SIG-M5 (cell line): ENCODE results near the gene CDC34.
"Not testable (repeated sequence)": the region's sequence is repeated elsewhere in the genome, so short reads cannot be mapped to it uniquely, and the experiment has no call there.

ENCODE experiments used
- DNase-seq: peaks from one replicate; lab custom pipeline; 2025; lab: John Stamatoyannopoulos, UW

Gene CDC34

GRCh38 chr19:573519-573825, 41.9 kb downstream of the CDC34 start:
- DNase-seq = no peak

- DNase-seq = no peak
Observed at GRCh38 chr19:574658-575526, 43.3 kb downstream of the CDC34 start.

DNA sequence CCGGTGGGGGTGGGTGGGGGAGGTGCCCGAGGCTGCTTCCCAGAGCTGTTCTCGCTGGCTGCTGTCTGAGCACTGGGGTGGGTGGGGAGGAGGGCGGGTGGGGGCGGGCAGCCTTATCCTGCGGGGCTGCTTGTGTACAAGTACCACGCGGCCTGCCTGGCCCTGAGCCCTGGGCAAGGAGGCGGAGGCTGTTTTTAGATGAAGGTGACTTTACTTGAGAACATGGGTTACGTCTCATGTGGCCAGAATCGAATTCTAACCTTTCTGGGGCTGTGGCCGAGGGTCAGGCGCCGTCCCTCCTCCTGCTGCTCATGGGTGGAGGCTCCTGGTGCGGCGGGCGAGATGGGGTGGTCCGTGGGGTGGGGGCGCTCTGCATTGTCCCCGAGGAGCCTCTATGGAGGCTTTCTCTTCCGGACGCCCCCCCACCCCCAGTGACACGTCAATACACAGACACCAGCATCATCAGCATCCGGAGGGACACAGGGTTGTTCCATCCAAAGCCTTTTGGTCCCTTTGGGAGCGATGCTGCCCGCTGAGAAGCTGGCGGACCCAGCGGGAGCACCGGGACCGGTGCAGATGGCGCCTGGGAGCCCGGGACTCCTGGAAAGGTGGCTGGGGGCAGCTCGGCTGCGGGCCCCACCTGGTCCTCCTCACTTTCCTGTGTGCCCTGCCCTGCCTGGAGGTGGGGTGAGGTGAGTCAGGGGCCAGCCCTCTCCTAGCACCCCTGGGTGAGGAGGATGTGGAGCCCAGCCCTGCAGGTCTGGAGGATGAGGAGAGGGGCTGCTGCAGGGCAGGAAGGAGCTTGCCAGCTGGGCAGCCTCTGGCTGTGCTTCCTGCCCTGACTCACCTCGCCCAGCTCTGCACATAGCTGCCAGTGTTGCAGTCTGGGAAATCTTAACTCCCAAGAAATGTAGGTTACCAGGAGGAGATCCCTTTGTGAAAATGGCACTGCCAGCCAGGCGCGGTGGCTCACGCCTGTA, 44.3 kb downstream of the CDC34 start:
- DNase-seq = no peak

GRCh38 chr19:576768-577438, 45.3 kb downstream of the CDC34 start:
- no peak for DNase-seq

DNA sequence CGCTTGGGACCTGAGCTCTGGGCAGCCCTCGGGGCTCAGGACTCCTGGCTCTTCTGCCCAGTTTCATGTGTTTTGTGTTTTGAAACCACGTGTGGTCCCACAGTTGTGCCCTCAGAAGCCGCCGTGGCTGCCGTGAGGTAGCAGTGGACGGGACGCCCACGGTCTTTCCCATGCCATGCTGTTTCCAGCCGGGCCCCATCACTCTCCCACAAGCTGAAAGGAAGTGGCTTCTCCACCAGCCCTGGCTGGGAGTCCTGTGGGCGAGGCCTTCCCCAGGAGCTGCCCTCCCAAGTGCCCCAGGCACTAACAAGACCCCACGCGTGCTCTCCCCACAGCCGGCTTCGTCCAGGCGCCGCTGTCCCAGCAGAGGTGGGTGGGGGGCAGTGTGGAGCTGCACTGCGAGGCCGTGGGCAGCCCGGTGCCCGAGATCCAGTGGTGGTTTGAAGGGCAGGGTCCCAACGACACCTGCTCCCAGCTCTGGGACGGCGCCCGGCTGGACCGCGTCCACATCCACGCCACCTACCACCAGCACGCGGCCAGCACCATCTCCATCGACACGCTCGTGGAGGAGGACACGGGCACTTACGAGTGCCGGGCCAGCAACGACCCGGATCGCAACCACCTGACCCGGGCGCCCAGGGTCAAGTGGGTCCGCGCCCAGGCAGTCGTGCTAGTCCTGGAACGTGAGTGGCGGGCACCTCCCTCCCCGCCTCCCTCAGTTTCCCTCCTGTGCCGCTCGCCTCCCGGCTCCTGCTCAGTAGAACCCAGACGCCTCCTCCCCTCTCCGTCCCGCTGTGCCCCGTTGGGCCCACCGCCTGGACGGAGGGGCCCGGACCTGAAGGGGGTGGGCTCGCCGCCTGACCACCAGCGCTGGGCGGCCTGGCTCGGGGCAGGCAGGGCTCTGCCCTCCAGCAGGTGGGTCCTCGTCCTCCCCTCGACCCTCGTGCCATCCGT, 46.2 kb downstream of the CDC34 start:
- DNase-seq = no peak

DNA sequence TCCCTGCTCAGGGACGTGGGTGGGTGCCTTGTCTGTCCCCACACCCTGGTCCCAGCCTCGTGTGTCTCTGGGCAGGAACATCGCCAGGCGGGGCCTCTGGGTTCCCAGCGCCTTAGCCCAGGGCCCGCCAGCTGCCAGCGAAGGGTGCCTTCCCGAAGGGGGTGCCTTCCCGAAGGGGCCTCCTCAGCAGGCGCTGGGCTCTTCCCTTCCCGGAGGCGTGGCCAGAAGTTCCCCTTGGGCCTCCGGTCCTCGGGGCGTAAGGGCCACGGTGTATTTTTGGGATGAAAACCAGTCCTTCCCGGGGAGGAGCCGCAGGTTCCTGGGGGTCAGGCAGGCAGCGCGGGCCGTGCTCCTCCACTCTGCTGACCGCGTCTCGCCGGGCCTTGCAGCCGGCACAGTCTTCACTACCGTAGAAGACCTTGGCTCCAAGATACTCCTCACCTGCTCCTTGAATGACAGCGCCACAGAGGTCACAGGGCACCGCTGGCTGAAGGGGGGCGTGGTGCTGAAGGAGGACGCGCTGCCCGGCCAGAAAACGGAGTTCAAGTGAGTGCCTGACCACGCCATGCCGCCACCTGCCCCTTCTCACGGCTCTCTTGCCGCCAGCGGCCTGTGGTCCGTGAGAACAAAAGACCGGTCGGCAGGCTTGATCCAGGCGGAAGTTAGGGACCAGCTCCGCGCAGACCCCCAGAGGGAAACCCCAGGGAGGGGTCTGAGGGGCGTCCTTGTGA, 47.7 kb downstream of the CDC34 start:
- no peak for DNase-seq

GRCh38 chr19:579842-580155, 48.2 kb downstream of the CDC34 start:
- DNase-seq = no peak

- no peak for DNase-seq
Observed at GRCh38 chr19:580274-580835, 48.8 kb downstream of the CDC34 start.

DNA sequence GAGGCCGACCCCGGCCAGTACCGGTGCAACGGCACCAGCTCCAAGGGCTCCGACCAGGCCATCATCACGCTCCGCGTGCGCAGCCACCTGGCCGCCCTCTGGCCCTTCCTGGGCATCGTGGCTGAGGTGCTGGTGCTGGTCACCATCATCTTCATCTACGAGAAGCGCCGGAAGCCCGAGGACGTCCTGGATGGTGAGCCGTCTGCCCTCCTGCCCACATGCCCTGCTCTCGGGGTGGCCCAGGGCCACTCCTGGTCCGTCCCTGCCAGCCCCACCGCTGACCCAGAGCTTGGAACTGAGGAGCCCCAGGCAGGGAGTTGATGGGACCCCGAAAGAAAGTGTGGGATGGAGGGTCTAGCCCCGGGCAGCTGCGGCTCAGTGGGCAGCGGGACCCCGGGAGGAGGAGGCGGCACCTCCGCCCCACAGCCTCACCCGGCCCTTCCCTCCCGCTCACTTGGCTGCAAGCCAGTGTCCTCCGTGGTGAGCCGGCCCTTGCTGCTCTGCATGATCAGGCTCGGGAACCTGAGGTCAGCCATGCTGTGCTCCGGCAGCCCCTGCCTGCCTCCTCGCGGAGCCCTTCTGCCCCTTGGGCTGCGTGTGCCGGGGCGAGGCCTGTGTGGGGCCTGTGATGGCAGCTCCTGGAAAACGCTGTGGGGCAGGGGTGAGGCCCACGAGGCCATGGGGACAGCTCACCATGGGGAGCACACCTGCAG, 50.0 kb downstream of the CDC34 start:
- DNase-seq = no peak

GRCh38 chr19:582497-583197, 51.1 kb downstream of the CDC34 start:
- no peak for DNase-seq

GRCh38 chr19:583198-583967, 51.8 kb downstream of the CDC34 start:
- no peak for DNase-seq

GRCh38 chr19:583968-584239, 52.3 kb downstream of the CDC34 start:
- no peak for DNase-seq

DNA sequence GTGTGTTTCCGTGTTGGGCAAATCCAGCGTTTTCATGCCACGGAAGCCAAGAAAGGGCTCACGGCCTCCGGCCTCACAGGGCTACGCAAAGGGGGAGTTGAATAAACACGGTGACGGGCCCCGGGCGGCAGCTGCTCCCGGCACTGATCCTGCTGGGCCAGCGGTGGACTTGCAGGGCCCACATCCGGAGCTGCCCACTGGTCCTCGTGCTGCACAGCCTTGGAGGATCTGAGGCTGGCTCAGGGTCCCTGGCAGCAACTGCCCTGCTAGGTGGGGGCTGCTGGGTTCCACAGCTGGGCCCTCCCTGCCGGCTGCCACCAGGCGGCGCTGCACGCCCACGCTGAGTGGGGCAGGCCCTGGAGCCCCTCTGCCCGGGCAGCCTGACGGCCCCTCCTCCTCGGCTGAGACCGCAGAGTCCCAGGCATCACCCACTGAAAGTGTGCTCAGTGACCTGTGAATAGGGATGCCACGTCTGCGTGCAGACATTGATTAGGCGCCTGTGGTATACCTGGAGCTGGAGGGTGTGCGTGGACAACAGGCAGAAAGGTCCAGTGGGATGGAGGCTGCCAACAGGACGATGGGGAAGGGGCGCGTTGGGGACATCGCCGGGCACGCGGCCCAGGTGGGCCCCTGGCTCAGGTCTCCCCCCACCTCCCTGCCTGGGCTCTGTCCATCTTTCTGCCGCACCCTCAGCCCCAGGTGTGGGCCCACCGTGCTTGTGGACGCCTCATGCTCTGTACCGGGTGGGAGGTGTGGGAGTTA, 52.9 kb downstream of the CDC34 start:
- DNase-seq = no peak

DNA sequence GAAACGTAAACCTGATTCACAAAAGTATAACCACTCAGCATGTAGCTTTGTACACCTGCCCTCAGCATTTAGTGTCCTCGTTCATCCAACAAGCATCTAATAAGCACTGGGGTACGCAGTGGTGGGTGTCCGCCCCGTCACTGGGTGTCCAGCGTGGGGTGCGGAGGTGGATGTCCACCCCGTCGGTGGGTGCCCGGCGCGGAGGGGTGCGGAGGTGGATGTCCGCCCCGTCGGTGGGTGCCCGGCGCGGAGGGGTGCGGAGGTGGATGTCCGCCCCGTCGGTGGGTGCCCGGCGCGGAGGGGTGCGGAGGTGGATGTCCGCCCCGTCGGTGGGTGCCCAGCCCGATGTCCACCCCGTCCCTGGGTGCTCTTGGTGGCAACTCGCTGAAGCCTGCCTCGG, 53.6 kb downstream of the CDC34 start:
- not testable (repeated sequence) for DNase-seq

DNA sequence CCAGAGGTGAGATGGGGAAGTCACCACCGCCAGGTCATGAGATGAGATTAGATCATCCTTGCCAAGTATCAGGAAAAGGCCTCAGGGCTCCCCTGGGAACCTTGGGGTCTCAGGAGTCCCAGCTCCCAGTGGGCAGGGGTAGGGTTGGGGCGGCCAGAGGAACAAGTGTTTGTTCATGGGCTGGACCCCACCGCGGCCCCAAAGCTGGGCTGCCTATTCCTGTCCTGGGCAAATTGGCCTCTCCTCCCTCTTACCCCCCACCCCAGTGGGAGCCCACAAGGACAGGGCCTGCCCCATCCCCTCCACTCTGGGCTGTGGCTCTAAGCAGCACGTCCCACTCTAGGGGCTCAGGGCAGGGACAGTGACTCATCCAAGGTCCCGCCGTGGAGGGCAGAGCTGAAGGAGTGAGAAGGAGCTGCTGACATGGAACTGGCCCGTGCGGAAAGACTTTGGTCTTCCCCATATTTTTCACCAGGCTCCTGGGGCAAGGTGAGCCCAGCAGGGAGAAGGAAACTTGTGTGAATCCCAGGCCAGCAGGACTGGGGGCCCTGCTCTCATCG, 54.1 kb downstream of the CDC34 start:
- no peak for DNase-seq

DNA sequence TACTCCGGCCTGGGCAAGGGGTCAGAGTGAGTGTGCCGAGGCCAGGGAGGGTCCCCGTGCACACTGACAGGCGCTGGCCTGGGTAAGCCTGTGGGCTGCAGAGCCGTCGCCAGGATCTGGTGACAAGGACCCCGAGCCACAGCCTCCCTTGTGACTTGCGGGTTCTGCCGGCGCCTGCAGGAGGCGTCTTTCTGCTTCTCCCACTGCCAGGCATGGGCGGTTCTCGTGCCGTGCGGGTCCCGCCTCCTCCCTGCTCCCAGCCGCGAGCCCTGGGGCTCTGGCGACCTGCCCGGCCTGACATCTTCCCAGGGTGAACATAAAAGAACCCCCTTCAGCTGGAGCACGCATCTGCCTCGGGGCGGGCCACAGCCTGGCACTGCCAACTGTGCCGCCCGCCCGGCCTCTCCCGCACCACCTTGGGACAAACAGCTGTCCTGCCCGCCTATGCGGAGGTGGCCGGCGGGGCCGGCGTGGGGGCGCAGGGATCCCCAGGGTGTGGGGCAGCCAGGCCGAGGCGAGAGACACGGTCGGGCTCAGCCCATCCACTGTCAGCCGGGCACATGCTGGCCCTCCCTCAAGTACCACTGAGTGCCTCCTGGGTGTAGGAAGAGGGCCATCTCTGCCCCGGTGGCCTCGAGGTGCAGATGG, 56.7 kb downstream of the CDC34 start:
- DNase-seq = no peak
